ENCODE results near the gene RNH1. TPM values are rescaled to one million over a fixed set of nuclear protein-coding genes. Genes with fewer than 3 reads are reported as not detected.

The RNH1 gene
- total RNA-seq, 1 experiment from 2014 or later: 288 TPM

DNA sequence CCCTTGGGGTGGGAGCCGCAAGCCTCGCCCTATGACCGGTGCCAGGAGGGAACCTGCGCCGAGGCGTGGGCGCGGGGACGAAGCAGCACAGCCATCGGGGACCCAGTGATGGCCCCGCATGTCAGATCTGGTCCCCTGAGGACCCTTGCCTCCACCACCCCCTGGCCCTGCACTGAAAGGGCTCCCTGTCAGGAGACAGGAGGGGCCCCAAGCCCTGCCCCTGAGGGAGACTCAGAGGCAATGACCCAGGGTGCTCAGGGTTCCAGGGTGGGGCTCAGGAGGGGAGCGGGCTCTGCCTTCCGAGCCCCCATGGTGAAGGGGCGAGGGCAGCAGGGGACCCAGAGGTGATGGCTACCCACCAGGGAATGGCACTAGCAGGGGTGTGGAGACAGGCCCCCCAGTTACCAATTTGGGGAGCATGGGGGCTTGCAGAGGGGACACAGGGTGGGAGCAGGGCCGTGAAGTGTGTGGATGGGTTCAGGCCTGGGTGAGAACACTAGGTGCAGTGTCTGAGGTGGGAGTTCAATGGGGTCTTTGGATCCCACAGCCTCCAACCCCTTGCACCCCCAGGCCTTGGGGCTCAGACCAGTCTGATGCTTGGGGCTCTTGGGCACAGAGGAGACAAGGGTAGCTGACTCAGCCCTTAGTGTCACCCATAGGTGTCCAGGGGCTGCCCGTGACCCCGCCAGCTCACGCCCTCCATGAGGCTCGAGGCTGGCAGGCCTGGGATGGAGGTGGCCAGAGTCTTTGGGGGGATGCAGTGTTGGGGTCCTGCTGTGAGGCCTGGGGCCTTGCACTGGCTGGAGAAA is 30.8 kb upstream of the RNH1 start:
- CTCF ChIA-PET: no interaction called here
- BruUV-seq (replicated peaks): no TSS peak
- intact Hi-C loops (cut with micrococcal nuclease): no loop called here

DNA sequence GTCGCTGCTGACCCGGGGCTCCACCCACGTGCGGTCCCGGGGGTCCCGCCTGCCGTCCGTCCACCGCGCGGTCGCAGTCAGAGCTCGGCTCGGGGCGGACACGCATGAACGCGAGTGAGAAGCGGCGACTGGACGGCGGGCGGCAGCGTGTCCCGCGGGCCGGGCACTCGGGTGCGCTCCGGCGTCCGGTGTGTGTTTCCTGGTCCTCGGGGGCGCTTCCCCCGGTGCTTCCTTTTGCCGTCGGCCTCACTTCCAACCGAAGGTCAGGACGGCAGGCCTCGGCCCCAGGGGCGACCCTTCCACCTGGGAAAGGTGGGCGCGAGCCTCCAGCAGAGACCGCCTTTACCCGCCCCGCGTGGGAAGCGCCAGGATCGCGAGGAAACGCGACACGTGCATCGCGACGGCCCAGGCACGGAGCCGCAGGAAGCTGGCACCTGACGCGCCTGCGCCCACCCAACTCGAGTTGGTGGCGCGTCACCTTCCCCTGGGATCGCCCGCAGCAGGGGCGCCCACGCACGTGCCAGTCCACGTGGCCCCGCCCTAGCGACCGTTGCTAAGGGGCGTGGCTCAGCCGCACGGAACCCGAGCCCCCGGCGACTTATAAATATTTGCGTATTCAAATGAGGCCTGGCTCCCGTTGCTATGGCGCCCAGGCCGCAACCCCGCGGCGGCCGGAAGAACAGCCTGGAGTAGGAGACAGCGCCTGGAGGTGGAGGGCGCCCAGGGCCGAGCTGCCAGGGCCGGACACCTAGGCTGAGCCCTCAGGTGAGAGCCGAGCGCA is 30.0 kb upstream of the RNH1 start, which contains the start of gene LRRC56:
LRRC56 (plus strand) TSS at position 687 of the 781 bp plus-strand sequence. CDS start 3,158 bp downstream, outside the sequence.
- intact Hi-C loops (cut with micrococcal nuclease): no loop called here
- ChIA-PET POLR2A (interaction anchor here (0.6 to 1.6 kb wide), 6 partner anchors 18 to 307 kb away, joined by 3 read pairs; no protein-coding TSS in a partner anchor), CTCF (interaction anchor here (1.2 kb wide), 1 partner anchor 10 kb away, joined by 3 read pairs; no protein-coding TSS in a partner anchor)
- Mint-ChIP-seq H3K4me1 (ENCODE audit: insufficient read depth, unreplicated experiment) (no peaks in the 10 kb centered on the region), H3K36me3 (ENCODE audit: insufficient read depth, unreplicated experiment) (peaks cover 26% of the 10 kb centered on the region), H3K4me3 (ENCODE audit: unreplicated experiment) (peak within 1 kb of the TSS; percentile 76), H3K27me3 (ENCODE audit: insufficient read depth, unreplicated experiment) (no peaks in the 10 kb centered on the region), H3K27ac (ENCODE audit: low read depth, unreplicated experiment) (peak within 1 kb of the TSS; percentile 39), H3K9me3 (ENCODE audit: unreplicated experiment) (no peaks in the 10 kb centered on the region)
- DNase-seq (ENCODE audit: unreplicated experiment): peak; percentile 74
- no TSS peak for BruUV-seq (replicated peaks)
- TF ChIP-seq, protein P1, sequence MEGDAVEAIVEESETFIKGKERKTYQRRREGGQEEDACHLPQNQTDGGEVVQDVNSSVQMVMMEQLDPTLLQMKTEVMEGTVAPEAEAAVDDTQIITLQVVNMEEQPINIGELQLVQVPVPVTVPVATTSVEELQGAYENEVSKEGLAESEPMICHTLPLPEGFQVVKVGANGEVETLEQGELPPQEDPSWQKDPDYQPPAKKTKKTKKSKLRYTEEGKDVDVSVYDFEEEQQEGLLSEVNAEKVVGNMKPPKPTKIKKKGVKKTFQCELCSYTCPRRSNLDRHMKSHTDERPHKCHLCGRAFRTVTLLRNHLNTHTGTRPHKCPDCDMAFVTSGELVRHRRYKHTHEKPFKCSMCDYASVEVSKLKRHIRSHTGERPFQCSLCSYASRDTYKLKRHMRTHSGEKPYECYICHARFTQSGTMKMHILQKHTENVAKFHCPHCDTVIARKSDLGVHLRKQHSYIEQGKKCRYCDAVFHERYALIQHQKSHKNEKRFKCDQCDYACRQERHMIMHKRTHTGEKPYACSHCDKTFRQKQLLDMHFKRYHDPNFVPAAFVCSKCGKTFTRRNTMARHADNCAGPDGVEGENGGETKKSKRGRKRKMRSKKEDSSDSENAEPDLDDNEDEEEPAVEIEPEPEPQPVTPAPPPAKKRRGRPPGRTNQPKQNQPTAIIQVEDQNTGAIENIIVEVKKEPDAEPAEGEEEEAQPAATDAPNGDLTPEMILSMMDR (IDR thresholded peaks at IDR 0.05; ENCODE audit: unreplicated experiment): no peak

More for the DNA sequence above, 30.8 kb upstream of the RNH1 start:
- POLR2A ChIA-PET: interaction anchor here (0.5 to 1.4 kb wide), 4 partner anchors 32 to 291 kb away, joined by 3 read pairs; no protein-coding TSS in a partner anchor
- DNase-seq (ENCODE audit: unreplicated experiment): no peak
- TF ChIP-seq, protein P1 (IDR thresholded peaks at IDR 0.05; ENCODE audit: unreplicated experiment): no peak
- Mint-ChIP-seq H3K4me3 (ENCODE audit: unreplicated experiment) (peak overlapping the region; percentile 53), H3K36me3 (ENCODE audit: insufficient read depth, unreplicated experiment) (peaks cover 23% of the 10 kb centered on the region), H3K27ac (ENCODE audit: low read depth, unreplicated experiment) (peak overlapping the region; percentile 39), H3K4me1 (ENCODE audit: insufficient read depth, unreplicated experiment) (no peaks in the 10 kb centered on the region), H3K27me3 (ENCODE audit: insufficient read depth, unreplicated experiment) (no peaks in the 10 kb centered on the region), H3K9me3 (ENCODE audit: unreplicated experiment) (no peaks in the 10 kb centered on the region)

DNA sequence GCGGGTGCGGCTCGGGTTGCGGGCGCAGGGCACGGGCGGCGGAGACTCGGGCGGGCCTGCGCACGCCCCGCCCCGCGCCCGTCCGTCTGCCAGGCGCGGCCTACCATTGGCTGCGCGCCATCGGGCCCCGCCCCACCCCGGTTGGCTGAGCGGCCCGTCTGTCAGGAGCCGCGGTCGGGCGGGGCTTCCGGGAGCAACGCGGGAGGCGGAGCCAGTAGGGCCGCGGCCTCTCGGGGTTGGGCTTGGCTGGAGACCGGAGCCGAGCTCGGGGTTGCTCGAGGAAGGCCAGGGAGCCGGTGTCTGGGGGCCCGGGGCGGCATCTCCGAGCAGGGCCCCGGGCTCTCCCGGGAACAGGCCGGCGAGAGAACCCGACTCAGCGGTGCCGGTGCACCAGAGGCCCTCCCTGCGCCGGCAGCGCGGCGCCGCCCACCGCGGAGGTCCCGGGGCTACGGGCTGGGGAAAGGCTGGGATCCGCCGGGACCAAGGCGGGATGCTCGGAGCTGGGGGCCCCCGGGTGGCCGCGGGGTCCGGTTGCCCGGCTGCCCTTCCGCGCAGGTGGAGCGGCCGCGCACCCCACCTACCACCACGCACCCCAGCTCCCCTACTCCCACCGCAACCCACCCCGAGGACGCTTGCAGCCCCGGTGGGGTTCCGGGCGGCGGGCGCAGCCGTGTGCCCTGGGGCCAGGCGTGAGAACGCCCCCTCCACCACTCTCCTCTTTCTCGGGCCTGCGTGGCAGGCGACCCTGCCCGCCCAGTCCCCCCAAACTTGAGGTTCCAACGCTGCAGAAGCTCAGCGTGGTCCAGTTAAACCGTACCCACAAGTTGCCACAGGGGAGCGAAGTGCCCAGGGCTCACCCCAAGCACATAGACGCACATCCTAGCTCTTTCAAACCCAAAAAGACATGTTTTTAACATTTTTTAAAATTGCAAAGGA is 28.7 kb upstream of the RNH1 start, which contains the start of gene HRAS:
HRAS (minus strand) TSS at position 58 of the 936 bp plus-strand sequence.
- peak; percentile 92 for DNase-seq (ENCODE audit: unreplicated experiment)
- Mint-ChIP-seq H3K27me3 (ENCODE audit: insufficient read depth, unreplicated experiment) (no peaks in the 10 kb centered on the region), H3K36me3 (ENCODE audit: insufficient read depth, unreplicated experiment) (peaks cover 33% of the 10 kb centered on the region), H3K9me3 (ENCODE audit: unreplicated experiment) (no peaks in the 10 kb centered on the region), H3K27ac (ENCODE audit: low read depth, unreplicated experiment) (peak within 1 kb of the TSS; percentile 61), H3K4me3 (ENCODE audit: unreplicated experiment) (peak within 1 kb of the TSS; percentile 76), H3K4me1 (ENCODE audit: insufficient read depth, unreplicated experiment) (no peaks in the 10 kb centered on the region)
- POLR2A ChIA-PET: interaction anchor here (0.6 to 2.9 kb wide), 25 partner anchors 13 to 308 kb away, joined by 3 to 35 read pairs (median 5); partner anchors contain the start of genes LMNTD2, PHRF1, PTDSS2 and RNH1
- intact Hi-C loops (cut with micrococcal nuclease): no loop called here
- BruUV-seq (replicated peaks): no TSS peak
- CTCF ChIA-PET: interaction anchor here (1.2 to 1.6 kb wide), 2 partner anchors 9 to 12 kb away, joined by 3 to 6 read pairs; no protein-coding TSS in a partner anchor
- TF ChIP-seq, protein P1 (IDR thresholded peaks at IDR 0.05; ENCODE audit: unreplicated experiment): no peak
